Stomach (tissue), 9 donors: ENCODE data around the gene SCAF1. TPM values are rescaled to one million over a fixed set of nuclear protein-coding genes. Genes with fewer than 3 reads are reported as not detected.

Source experiments
- DNase-seq, 2 donors: peaks; one replicate each; pipeline versions ENCODE4 v3.0.0 to v3.0.0-alpha.2; 2013 to 2019
- H3K27ac ChIP-seq, 5 donors: fragments of 200-600 bp in 4 of 5; sonication (generic) in 4 of 5; one replicate each; pipeline ENCODE4 v1.5.1; 2013 to 2019; ENCODE audit warnings: mild to moderate bottlenecking in 1 of 5, moderate library complexity in 1 of 5
- H3K27me3 ChIP-seq, 3 donors: fragments of 200-600 bp; sonication (generic); one replicate each; pipeline ENCODE4 v1.5.1; 2017 to 2019; ENCODE audit warnings: mixed run types in 1 of 3
- H3K36me3 ChIP-seq, 4 donors: fragments of 200-600 bp; sonication (generic); 1 replicate in 3 of 4; 2 replicates in 1 of 4; pipeline ENCODE4 v1.5.1; 2016 to 2019
- H3K4me1 ChIP-seq, 4 donors: fragments of 200-600 bp; sonication (generic); one replicate each; pipeline ENCODE4 v1.5.1; 2016 to 2019
- H3K4me3 ChIP-seq, 4 donors: fragments of 200-600 bp; sonication (generic) in 3 of 4; one replicate each; pipeline ENCODE4 v1.5.1; 2016 to 2019; ENCODE audit warnings: mild to moderate bottlenecking in 1 of 4
- H3K9me3 ChIP-seq, 4 donors: fragments of 200-600 bp; sonication (generic); one replicate each; pipeline ENCODE4 v1.5.1; 2016 to 2019
- EP300 ChIP-seq: sonication (generic); formaldehyde crosslinking; IDR thresholded peaks from one replicate; pipeline ENCODE4 v1.6.1; 2017; ENCODE audit warnings: antibody characterized with exemption
- POLR2A ChIP-seq, 4 donors: fragments of 450-650 bp; IDR thresholded peaks; one replicate each; pipeline ENCODE4 v1.6.1; 2016; ENCODE audit warnings: antibody characterized with exemption in 4 of 4, control low read depth in 2 of 4, mild to moderate bottlenecking in 1 of 4, moderate library complexity in 1 of 4
- POLR2AphosphoS5 ChIP-seq, 3 donors: sonication (generic); formaldehyde crosslinking; IDR thresholded peaks; one replicate each; pipeline ENCODE4 v1.6.1; 2016; ENCODE audit warnings: antibody characterized with exemption in 3 of 3
- WGBS, 5 donors: extraction: QIAGEN DNeasy Blood & Tissue Kit in 3 of 5; methylation state at CpG; one replicate each; pipeline versions ENCODE4 v1.1.5 to v1.1.7; 2013 to 2018; 5-methylcytosine and 5-hydroxymethylcytosine counted together
- intact Hi-C: fragments of 100-400 bp; cut with DNase I; formaldehyde crosslinking; loops from one replicate; pipeline ENCODE4 v1.15.1; 2023; ENCODE audit warnings: low total_unique reads
- polyA plus RNA-seq, 3 donors: library from polyadenylated mRNA; stranded (reverse); fragments of 200-250 nt; gene quantifications; one replicate each; pipeline ENCODE4 v1.2.3, GENCODE V29; 2013
- total RNA-seq, 5 donors: library from RNA; depleted of rRNA; stranded (reverse); fragments of >200 nt; gene quantifications; one replicate each; pipeline versions ENCODE4 v1.1.0 to v1.2.3, GENCODE V29; 2014 to 2016
- TF ChIP-seq, protein P1 (sequence below), 7 experiments: fragments of 450-650 bp in 4 of 7; fragments of 200-600 bp in 3 of 7; sonication (generic) in 3 of 7; IDR thresholded peaks; one replicate each; pipeline ENCODE4 v1.5.1; 2016 to 2019; ENCODE audit warnings: antibody characterized with exemption in 7 of 7, control low read depth in 2 of 7, mild to moderate bottlenecking in 1 of 7
- donor health status: healthy with polysubstance abuse.
- donor health status: Bipolar disorder and iron deficiency.
- donor health status: healthy.

Gene SCAF1
- total and polyA plus RNA-seq, 8 donors: 8.3 to 41.7 (median 19.7) TPM

DNA sequence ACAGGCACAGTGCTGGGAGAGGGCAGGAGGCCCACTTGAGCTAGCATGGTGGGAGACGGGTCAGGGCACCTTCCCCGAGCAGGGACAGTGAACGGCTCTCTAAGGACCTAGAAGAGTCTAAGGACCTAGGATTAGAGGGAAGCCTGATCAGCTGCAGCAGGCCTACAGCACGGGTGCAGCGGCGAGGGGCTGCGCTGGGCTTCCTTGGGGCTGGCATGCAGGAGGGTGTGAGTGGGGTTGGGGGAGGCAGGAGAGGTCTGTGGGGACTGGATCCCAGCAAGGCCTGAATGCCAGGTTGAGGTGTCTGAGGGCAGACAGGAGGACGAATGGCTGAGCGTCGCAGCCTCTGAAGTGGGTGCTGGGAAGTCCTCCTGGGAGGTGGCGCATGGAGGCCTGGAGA is 3.6 kb downstream of the SCAF1 start:
- H3K4me3 ChIP-seq: no peak overlapping the region
- peaks cover 42 to 61% (median 57%) of the 10 kb centered on the region in 4 donors for H3K36me3 ChIP-seq
- intact Hi-C loops: no loop called here
- H3K9me3 ChIP-seq: no peaks in the 10 kb centered on the region
- no peak overlapping the region for H3K27ac ChIP-seq
- WGBS, 5 donors: 84 to 94% (median 93%) methylated on average over 10 to 11 of the region's 11 CpGs
- no peaks in the 10 kb centered on the region for H3K27me3 ChIP-seq
- TF ChIP-seq EP300: no peak
- no peak for TF ChIP-seq POLR2AphosphoS5 (IDR thresholded peaks at IDR 0.05)
- no peak for TF ChIP-seq POLR2A (IDR thresholded peaks at IDR 0.05)
- TF ChIP-seq, protein P1, sequence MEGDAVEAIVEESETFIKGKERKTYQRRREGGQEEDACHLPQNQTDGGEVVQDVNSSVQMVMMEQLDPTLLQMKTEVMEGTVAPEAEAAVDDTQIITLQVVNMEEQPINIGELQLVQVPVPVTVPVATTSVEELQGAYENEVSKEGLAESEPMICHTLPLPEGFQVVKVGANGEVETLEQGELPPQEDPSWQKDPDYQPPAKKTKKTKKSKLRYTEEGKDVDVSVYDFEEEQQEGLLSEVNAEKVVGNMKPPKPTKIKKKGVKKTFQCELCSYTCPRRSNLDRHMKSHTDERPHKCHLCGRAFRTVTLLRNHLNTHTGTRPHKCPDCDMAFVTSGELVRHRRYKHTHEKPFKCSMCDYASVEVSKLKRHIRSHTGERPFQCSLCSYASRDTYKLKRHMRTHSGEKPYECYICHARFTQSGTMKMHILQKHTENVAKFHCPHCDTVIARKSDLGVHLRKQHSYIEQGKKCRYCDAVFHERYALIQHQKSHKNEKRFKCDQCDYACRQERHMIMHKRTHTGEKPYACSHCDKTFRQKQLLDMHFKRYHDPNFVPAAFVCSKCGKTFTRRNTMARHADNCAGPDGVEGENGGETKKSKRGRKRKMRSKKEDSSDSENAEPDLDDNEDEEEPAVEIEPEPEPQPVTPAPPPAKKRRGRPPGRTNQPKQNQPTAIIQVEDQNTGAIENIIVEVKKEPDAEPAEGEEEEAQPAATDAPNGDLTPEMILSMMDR (IDR thresholded peaks at IDR 0.05): no peak
- no peak for DNase-seq
- H3K4me1 ChIP-seq: peaks cover 14 to 55% (median 47%) of the 10 kb centered on the region in 4 donors

DNA sequence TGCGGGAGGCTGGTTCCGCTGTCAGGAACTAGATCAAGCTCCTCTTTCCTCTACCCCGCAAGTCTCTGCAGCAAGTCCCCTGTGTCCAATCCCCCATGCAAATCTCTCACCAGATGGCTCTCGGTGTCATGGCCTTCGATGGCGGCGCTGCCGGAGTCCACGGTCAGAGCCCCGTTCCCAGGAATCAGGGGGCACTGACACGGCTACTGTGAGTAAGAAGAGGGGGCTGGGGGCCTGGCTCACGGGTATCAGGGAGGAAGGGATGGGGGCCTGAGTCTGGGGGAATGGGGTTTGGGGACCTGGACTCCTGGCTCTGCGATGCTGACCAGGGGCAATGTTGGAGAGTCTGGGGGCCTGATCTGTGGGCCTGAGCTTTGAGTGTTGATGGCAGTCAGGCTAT is 4.0 kb downstream of the SCAF1 start:
- peaks cover 14 to 54% (median 46%) of the 10 kb centered on the region in 4 donors for H3K4me1 ChIP-seq
- H3K4me3 ChIP-seq: no peak overlapping the region
- no peaks in the 10 kb centered on the region for H3K27me3 ChIP-seq
- H3K36me3 ChIP-seq: peaks cover 44 to 66% (median 61%) of the 10 kb centered on the region in 4 donors
- DNase-seq: no peak
- H3K9me3 ChIP-seq: no peaks in the 10 kb centered on the region
- intact Hi-C loops: no loop called here
- H3K27ac ChIP-seq: no peak overlapping the region
- TF ChIP-seq POLR2AphosphoS5 (IDR thresholded peaks at IDR 0.05): no peak
- TF ChIP-seq POLR2A (IDR thresholded peaks at IDR 0.05): no peak
- TF ChIP-seq EP300: no peak
- TF ChIP-seq, protein P1 (IDR thresholded peaks at IDR 0.05): no peak
- WGBS, 5 donors: 89 to 95% (median 92%) methylated on average over 13 of the region's 13 CpGs

DNA sequence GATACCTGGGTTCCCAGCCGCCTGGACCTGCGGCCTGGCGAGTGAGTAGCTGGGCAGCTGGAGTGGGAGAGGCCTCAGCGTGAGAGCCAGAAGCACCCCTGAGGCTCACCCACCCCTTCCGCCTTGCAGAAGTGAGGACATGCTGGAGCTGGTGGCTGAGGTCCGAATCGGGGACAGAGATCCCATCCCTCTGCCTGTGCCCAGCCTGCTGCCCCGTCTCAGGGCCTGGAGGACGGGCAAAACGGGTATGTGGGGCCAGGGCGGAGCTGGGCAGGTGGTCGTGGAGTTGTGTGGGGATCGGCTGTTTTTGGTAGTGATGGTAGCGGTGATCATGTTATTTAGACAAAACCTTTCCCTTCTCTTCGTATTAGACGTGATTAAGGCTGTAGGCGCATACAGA is 4.6 kb downstream of the SCAF1 start:
- Histone ChIP-seq H3K4me3 (no peak overlapping the region), H3K9me3 (no peaks in the 10 kb centered on the region), H3K27ac (no peak overlapping the region), H3K36me3 (peaks cover 50 to 71% (median 67%) of the 10 kb centered on the region in 4 donors), H3K27me3 (no peaks in the 10 kb centered on the region), H3K4me1 (peaks cover 14 to 50% (median 40%) of the 10 kb centered on the region in 4 donors)
- intact Hi-C loops: no loop called here
- no peak for DNase-seq
- TF ChIP-seq POLR2AphosphoS5 (IDR thresholded peaks at IDR 0.05) (no peak), POLR2A (IDR thresholded peaks at IDR 0.05) (no peak)
- TF ChIP-seq, protein P1 (IDR thresholded peaks at IDR 0.05): no peak
- 91 to 95% (median 92%) methylated on average over 16 to 17 of the region's 17 CpGs for WGBS, 5 donors

DNA sequence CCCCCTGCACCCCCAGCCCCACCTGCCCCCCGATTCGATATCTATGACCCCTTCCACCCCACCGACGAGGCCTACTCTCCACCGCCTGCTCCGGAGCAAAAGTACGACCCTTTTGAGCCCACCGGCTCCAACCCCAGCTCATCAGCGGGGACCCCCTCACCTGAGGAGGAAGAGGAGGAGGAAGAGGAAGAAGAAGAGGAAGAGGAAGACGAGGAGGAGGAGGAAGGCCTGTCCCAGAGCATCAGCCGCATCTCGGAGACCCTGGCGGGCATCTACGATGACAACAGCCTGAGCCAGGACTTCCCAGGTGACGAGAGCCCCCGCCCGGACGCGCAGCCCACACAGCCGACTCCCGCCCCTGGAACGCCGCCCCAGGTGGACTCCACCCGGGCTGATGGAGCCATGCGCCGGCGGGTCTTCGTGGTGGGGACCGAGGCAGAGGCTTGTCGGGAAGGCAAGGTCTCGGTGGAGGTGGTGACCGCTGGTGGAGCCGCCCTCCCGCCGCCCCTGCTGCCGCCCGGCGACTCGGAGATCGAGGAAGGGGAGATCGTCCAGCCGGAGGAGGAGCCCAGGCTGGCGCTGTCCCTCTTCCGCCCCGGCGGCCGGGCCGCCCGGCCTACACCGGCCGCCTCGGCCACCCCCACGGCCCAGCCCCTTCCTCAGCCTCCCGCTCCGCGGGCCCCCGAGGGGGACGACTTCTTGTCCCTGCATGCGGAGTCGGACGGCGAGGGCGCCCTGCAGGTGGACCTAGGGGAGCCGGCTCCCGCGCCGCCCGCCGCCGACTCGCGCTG is 9.2 kb downstream of the SCAF1 start:
- H3K27me3 ChIP-seq: no peaks in the 10 kb centered on the region
- peaks cover 76 to 100% (median 100%) of the 10 kb centered on the region in 4 donors for H3K36me3 ChIP-seq
- H3K4me3 ChIP-seq: no peak overlapping the region
- DNase-seq: no peak
- intact Hi-C loops: no loop called here
- peaks cover 0 to 11% (median 5%) of the 10 kb centered on the region in 4 donors for H3K4me1 ChIP-seq
- no peak overlapping the region for H3K27ac ChIP-seq
- H3K9me3 ChIP-seq: no peaks in the 10 kb centered on the region
- WGBS, 5 donors: 94 to 97% (median 96%) methylated on average over 16 to 72 of the region's 72 CpGs
- TF ChIP-seq EP300 (no peak), POLR2AphosphoS5 (IDR thresholded peaks at IDR 0.05) (no peak), POLR2A (IDR thresholded peaks at IDR 0.05) (no peak)
- TF ChIP-seq, protein P1 (IDR thresholded peaks at IDR 0.05): no peak
